Cardiac fibroblast (primary cell): Measurements from ENCODE around the gene PRPF19.
A peak's percentile ranks its signal among the peaks of the same experiment; 100 is the strongest.

Experiments
- DNase-seq, 2 donors: peaks; one replicate each; pipeline versions ENCODE4 v3.0.0 to v3.0.0-alpha.2; 2010; ENCODE audit warnings: low read depth in 2 of 2
- H3K4me3 ChIP-seq, 2 donors: replicated peaks in 1 of 2; 1 replicate in 1 of 2; 2 replicates in 1 of 2; pipeline ENCODE4 v1.5.1; 2011; ENCODE audit warnings: low read depth in 2 of 2, low read length in 2 of 2, mild to moderate bottlenecking in 2 of 2, moderate library complexity in 1 of 2
- TF ChIP-seq, protein P1 (sequence below): IDR thresholded peaks from one replicate; pipeline ENCODE4 v1.5.1; 2011; ENCODE audit warnings: low read depth, mild to moderate bottlenecking, low read length, inconsistent platforms

The PRPF19 gene

DNA sequence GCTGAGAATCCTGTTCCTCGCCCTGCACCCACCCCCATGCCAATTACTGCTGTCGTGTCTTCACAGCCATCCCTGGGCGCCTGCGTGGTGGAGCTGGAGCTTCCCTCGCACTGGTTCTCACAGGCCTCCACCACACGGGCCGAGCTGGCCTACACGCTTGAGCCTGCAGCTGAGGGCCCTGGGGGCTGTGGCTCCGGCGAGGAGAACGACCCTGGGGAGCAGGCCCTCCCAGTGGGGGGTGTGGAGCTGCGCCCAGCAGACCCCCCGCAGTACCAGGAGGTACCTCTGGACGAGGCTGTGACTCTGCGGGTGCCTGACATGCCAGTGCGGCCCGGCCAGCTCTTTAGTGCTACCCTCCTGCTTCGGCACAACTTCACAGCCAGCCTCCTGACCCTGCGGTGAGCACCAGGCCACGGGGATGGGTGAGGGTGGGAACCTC lies 22.2 kb upstream of the PRPF19 start:
- TF ChIP-seq, protein P1, sequence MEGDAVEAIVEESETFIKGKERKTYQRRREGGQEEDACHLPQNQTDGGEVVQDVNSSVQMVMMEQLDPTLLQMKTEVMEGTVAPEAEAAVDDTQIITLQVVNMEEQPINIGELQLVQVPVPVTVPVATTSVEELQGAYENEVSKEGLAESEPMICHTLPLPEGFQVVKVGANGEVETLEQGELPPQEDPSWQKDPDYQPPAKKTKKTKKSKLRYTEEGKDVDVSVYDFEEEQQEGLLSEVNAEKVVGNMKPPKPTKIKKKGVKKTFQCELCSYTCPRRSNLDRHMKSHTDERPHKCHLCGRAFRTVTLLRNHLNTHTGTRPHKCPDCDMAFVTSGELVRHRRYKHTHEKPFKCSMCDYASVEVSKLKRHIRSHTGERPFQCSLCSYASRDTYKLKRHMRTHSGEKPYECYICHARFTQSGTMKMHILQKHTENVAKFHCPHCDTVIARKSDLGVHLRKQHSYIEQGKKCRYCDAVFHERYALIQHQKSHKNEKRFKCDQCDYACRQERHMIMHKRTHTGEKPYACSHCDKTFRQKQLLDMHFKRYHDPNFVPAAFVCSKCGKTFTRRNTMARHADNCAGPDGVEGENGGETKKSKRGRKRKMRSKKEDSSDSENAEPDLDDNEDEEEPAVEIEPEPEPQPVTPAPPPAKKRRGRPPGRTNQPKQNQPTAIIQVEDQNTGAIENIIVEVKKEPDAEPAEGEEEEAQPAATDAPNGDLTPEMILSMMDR, result no peak
- no peak for DNase-seq
- H3K4me3 ChIP-seq, result no peak overlapping the region

DNA sequence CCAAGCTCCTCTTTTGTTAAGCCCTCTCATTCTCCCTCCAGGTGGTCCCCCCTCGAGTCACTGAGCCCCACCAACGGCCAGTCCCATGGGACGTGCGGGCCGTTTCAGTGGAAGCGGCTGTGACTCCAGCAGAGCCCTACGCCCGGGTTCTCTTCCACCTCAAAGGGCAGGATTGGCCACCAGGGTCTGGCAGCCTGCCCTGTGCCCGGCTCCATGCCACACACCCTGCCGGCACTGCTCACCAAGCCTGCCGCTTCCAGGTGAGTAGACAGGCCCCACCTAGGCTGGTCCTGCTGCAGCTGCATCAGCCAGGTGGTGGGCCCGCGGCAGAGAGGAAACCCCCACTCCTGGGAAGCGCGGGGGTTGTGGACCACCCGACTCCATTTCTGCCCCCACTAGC lies 21.2 kb upstream of the PRPF19 start:
- no peak for DNase-seq
- TF ChIP-seq, protein P1, result no peak
- no peak overlapping the region for H3K4me3 ChIP-seq

DNA sequence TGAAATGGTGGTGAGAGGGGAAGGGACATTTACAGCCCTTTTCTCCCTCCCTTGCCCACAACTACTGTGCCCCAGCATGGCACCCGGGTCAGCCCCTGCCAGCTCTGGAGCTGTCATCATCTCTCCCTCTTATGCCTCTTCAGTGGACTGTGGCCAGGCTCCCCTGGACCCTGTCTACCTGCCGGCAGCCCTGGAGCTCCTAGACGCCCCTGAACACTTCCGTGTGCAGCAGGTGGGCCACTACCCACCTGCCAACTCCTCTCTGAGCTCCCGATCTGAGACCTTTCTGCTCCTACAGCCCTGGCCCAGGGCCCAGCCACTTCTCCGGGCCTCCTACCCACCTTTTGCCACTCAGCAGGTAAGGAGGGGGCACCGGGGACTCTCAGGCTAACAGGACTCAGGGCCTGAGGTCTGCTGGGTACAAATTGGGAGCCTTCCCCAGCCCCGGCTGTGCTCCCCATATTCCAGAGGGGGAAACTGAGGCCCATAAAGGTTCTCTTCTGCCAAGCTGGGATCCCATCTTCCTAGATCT lies 20.7 kb upstream of the PRPF19 start:
- TF ChIP-seq, protein P1, result no peak
- H3K4me3 ChIP-seq, result no peak overlapping the region
- DNase-seq, result no peak

DNA sequence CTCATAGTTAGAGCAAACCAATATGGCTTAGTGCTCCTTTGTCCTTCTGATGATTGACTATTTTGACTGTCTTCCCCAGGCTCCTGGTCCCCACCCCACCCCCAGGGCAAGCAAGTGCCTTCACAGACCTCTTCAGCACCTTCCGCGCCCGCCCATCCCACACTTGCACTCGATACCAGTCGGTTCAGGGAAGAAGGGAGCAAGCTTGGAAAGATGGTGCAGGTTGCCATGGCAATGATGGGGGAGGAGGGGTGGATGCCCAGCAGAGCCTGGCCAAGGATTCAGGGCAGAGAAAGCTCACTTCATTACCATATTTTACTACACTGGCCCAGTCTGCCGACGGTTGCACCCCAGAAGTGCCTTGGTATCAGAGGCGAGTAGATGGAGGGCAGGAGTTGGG lies 20.1 kb upstream of the PRPF19 start:
- no peak overlapping the region for H3K4me3 ChIP-seq
- no peak for DNase-seq

DNA sequence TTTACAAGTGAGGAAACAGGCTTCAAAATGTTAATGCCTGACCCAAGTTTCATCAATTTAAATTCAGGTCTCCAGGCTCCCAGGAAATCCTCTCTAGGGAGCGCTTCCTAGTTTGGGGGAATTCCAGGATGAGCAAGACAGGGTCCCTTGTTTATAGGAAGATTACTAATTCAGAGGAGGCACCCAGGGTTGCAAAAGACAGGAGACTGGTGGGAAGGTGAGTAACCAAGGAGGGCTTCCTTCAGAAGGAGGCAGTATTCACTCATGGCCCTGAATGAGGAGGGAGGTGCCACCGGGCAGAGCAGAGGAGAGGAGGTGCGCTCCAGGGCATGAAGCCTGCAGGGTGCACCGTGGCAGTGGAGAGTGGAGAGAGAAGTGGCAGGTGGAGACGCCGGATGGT lies 19.5 kb upstream of the PRPF19 start:
- peak in 1 of 2 donors; percentile 94 for DNase-seq
- TF ChIP-seq, protein P1, result no peak
- peak overlapping the region in 1 of 2 donors; percentile 80 for H3K4me3 ChIP-seq

More for the DNA sequence above, 20.1 kb upstream of the PRPF19 start:
- TF ChIP-seq, protein P1, result no peak

DNA sequence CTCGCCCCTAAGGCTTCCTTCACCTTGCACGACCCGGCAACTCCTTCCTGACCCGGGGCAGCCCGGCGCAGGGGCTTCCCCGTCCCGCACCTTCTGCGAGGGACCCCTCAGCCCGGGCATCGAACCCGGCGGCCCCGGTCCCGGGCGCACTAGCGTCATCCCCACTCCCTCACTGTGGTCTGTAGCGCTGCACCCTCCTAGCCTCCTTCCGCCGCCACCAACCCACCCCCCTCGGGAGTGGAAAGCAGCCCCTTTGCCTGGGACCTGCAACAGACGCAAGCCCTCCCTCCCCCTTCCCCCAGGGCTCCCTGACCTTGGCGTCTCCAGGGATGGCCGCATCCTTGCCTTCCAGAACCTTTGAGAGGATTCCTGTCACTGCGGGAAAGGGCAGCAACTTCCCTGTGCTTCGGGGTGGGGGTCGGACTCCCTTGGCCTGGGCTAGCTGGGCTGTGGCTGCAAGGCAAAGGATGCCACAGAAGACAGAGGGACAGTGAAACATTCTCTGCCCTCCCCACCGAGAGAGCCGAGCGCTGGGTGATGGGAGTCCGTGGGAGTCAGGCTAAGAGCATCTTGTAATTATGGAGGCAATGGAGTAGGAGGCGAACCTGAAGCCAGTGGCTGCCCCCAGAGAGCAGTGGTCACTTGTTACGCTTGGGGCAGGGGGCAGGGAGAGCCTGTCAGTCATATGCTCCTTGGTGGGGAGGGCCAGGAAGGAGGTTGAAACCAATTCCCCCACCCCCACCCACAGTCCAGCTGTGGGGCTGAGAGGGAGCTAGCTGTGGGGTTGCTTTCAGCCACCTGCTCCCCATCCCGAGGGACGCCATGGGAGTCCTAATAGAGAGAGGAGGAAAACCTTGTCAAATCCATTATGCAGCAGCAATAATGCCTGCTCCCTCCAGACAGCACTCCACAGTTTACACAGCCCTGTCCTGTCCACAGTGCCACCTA lies 18.8 kb upstream of the PRPF19 start:
- no peak for DNase-seq
- TF ChIP-seq, protein P1, result no peak

More for the DNA sequence above, 18.8 kb upstream of the PRPF19 start:
- H3K4me3 ChIP-seq, result peak overlapping the region; percentile 69 to 80
